Measurements from ENCODE around the gene NDUFB2. TPM values are rescaled to one million over a fixed set of nuclear protein-coding genes. Genes with fewer than 3 reads are reported as not detected.

Gene NDUFB2
- total and polyA plus RNA-seq, 9 of the 15 experiments (the other 6 are each of a cell fraction or from before 2014, with no cell fraction given), result 220 to 2,075 (median 320) TPM

DNA sequence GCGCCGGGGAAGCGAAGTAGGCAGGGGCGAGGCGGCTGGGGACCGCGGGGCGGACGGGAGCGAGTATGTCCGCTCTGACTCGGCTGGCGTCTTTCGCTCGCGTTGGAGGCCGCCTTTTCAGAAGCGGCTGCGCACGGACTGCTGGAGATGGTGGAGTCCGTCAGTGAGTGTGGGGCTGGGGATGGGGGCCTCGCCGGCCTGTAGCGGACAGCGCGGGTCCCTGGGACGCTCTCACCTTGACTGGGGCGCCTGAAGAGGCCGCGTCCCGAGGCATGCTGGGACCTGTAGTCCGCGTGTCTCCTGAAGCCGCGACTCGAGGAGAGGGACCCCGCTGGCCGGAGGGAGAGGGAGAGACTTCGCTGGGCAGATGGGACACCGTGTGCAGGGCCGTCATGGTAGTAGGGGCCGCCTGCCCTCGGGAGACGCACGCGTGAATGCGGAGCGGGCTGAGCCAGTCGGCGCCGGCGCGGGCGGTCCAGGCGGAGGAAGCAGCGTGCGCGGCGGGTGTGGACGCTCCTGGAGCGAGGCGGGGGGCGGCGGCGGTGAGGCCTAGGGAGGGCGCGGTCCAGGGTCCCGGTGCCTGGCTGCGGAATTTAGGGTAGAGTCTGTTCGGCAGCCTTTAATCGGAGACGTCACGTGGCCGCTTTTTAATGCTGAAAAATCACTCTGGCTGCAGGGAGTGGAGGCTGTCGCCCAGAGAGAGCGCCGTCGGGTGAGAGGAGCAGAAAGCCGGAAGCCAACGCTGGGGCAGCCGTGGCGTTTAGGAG is at the start of gene NDUFB2 (continued):
- TF ChIP-seq, protein P1, sequence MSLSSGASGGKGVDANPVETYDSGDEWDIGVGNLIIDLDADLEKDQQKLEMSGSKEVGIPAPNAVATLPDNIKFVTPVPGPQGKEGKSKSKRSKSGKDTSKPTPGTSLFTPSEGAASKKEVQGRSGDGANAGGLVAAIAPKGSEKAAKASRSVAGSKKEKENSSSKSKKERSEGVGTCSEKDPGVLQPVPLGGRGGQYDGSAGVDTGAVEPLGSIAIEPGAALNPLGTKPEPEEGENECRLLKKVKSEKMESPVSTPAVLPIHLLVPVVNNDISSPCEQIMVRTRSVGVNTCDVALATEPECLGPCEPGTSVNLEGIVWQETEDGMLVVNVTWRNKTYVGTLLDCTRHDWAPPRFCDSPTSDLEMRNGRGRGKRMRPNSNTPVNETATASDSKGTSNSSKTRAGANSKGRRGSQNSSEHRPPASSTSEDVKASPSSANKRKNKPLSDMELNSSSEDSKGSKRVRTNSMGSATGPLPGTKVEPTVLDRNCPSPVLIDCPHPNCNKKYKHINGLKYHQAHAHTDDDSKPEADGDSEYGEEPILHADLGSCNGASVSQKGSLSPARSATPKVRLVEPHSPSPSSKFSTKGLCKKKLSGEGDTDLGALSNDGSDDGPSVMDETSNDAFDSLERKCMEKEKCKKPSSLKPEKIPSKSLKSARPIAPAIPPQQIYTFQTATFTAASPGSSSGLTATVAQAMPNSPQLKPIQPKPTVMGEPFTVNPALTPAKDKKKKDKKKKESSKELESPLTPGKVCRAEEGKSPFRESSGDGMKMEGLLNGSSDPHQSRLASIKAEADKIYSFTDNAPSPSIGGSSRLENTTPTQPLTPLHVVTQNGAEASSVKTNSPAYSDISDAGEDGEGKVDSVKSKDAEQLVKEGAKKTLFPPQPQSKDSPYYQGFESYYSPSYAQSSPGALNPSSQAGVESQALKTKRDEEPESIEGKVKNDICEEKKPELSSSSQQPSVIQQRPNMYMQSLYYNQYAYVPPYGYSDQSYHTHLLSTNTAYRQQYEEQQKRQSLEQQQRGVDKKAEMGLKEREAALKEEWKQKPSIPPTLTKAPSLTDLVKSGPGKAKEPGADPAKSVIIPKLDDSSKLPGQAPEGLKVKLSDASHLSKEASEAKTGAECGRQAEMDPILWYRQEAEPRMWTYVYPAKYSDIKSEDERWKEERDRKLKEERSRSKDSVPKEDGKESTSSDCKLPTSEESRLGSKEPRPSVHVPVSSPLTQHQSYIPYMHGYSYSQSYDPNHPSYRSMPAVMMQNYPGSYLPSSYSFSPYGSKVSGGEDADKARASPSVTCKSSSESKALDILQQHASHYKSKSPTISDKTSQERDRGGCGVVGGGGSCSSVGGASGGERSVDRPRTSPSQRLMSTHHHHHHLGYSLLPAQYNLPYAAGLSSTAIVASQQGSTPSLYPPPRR (CRISPR knock-in tag; IDR thresholded peaks at IDR 0.05; ENCODE audit: borderline replicate concordance), result peak; percentile 95; the same call in 1 of the 2 replicates
- TF ChIP-seq, protein P2, sequence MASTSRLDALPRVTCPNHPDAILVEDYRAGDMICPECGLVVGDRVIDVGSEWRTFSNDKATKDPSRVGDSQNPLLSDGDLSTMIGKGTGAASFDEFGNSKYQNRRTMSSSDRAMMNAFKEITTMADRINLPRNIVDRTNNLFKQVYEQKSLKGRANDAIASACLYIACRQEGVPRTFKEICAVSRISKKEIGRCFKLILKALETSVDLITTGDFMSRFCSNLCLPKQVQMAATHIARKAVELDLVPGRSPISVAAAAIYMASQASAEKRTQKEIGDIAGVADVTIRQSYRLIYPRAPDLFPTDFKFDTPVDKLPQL (IDR thresholded peaks at IDR 0.05; ENCODE audit: extremely low read depth, insufficient read length), result no peak
- TF ChIP-seq CTCF (IDR thresholded peaks at IDR 0.05 in 2 of 3, conservative IDR thresholded peaks at IDR 0.05 in 1 of 3; ENCODE audit: insufficient read depth in 2 of 3, low read depth in 1 of 3, low read length in 3 of 3), result peak in 1 of 3 experiments; percentile 2; a peak in 1 of 6 replicates
- peak; percentile 59; the same call in 1 of the 2 replicates for TF ChIP-seq KLF6 (CRISPR knock-in tag; IDR thresholded peaks at IDR 0.05; ENCODE audit: borderline replicate concordance)
- TF ChIP-seq MEIS2 (IDR thresholded peaks at IDR 0.05; ENCODE audit: partially characterized antibody), result peak; percentile 56
- TF ChIP-seq ZNF23 (CRISPR knock-in tag; IDR thresholded peaks at IDR 0.05), result no peak
- TF ChIP-seq ZBED1 (IDR thresholded peaks at IDR 0.05), result peak; percentile 34
- no peak for TF ChIP-seq PRPF4 (IDR thresholded peaks at IDR 0.05; ENCODE audit: insufficient read depth, low read depth, low read length, poor library complexity, severe bottlenecking)
- peak; percentile 69 for TF ChIP-seq LCOR (CRISPR knock-in tag; IDR thresholded peaks at IDR 0.05)
- TF ChIP-seq ZNF717 (CRISPR knock-in tag; IDR thresholded peaks at IDR 0.05), result peak; percentile 75; the same call in 1 of the 2 replicates
- TF ChIP-seq NR2C1 (IDR thresholded peaks at IDR 0.05), result peak; percentile 80
- TF ChIP-seq NR2C1 (tag; IDR thresholded peaks at IDR 0.05), result peak; percentile 82
- TF ChIP-seq NR2C2 (CRISPR knock-in tag; IDR thresholded peaks at IDR 0.05), result peak; percentile 90
- peak; percentile 90 for TF ChIP-seq NR2C2 (tag; IDR thresholded peaks at IDR 0.05)
- TF ChIP-seq L3MBTL2 (IDR thresholded peaks at IDR 0.05), result peak; percentile 95
- TF ChIP-seq TCF3 (CRISPR knock-in tag; IDR thresholded peaks at IDR 0.05), result peak; percentile 41; the same call in 1 of the 2 replicates
- no peak for TF ChIP-seq SMAD2 (IDR thresholded peaks at IDR 0.05; ENCODE audit: low read depth, low read length)
- 0 out of 2 replicates have a peak, but pooled peaks have one; percentile 33 for TF ChIP-seq JUNB (CRISPR knock-in tag; conservative IDR thresholded peaks at IDR 0.05)
- peak; percentile 94 for TF ChIP-seq PCBP1 (IDR thresholded peaks at IDR 0.05; ENCODE audit: low read depth, low read length, poor library complexity, severe bottlenecking)

Measured in K562 (cell line).